OCI-LY1 (cell line): ENCODE measurements around the gene NAT16.
A peak's percentile ranks its signal among the peaks of the same experiment; 100 is the strongest.

Experiments
- H2AFZ ChIP-seq: fragments of 200-600 bp; sonication (generic), shearing (Covaris generic); 2 replicates; pipeline ENCODE4 v1.6.0; 2014; ENCODE audit warnings: antibody characterized with exemption, mild to moderate bottlenecking, low read length
- H3F3A ChIP-seq: fragments of 200-600 bp; sonication (generic), shearing (Covaris generic); 2 replicates; pipeline ENCODE4 v1.6.0; 2014; ENCODE audit warnings: mild to moderate bottlenecking, antibody characterized with exemption, low read length, moderate library complexity; ENCODE audit not compliant: insufficient read depth
- H3K27ac ChIP-seq: fragments of 200-600 bp; sonication (generic); 2 replicates; pipeline ENCODE4 v1.5.1; 2014; ENCODE audit warnings: low read length, mixed run types, mild to moderate bottlenecking, low read depth; ENCODE audit not compliant: poor library complexity, severe bottlenecking
- H3K27me3 ChIP-seq: fragments of 200-600 bp; sonication (generic); 2 replicates; pipeline ENCODE4 v1.6.0; 2014; ENCODE audit warnings: antibody characterized with exemption, mild to moderate bottlenecking, low read length, moderate library complexity; ENCODE audit not compliant: insufficient read depth
- H3K36me3 ChIP-seq: fragments of 200-600 bp; sonication (generic); 2 replicates; pipeline ENCODE4 v1.6.1; 2014; ENCODE audit warnings: mild to moderate bottlenecking, antibody characterized with exemption, low read length, moderate library complexity, mixed read lengths; ENCODE audit not compliant: insufficient read depth
- H3K4me1 ChIP-seq: fragments of 200-600 bp; sonication (generic); 2 replicates; pipeline ENCODE4 v1.5.1; 2014; ENCODE audit warnings: mild to moderate bottlenecking, low read length, moderate library complexity; ENCODE audit not compliant: insufficient read depth, severe bottlenecking
- H3K4me2 ChIP-seq: fragments of 200-600 bp; sonication (generic), shearing (Covaris generic); 2 replicates; pipeline ENCODE4 v1.6.1; 2014; ENCODE audit warnings: low read length
- H3K4me3 ChIP-seq: fragments of 200-600 bp; sonication (generic); 2 replicates; pipeline ENCODE4 v1.5.1; 2014; ENCODE audit warnings: low read length, low read depth, mild to moderate bottlenecking, mixed read lengths; ENCODE audit not compliant: poor library complexity, severe bottlenecking
- H3K79me2 ChIP-seq: fragments of 200-600 bp; shearing (Covaris generic); 2 replicates; pipeline ENCODE4 v1.6.1; 2016; ENCODE audit warnings: mixed run types, low read length, mixed read lengths; ENCODE audit not compliant: insufficient read depth
- H3K9ac ChIP-seq: fragments of 200-600 bp; sonication (generic), shearing (Covaris generic); 2 replicates; pipeline ENCODE4 v1.6.1; 2014; ENCODE audit warnings: mild to moderate bottlenecking, low read length, mixed read lengths
- H3K9me2 ChIP-seq: fragments of 200-600 bp; sonication (generic), shearing (Covaris generic); 2 replicates; pipeline ENCODE4 v1.6.1; 2014; ENCODE audit warnings: low read depth, mild to moderate bottlenecking, low read length, mixed read lengths
- H3K9me3 ChIP-seq: fragments of 200-600 bp; shearing (Covaris generic); 2 replicates; pipeline ENCODE4 v1.6.1; 2014; ENCODE audit warnings: low read length, mixed read lengths
- H4K20me1 ChIP-seq: fragments of 200-600 bp; sonication (generic), shearing (Covaris generic); 2 replicates; pipeline ENCODE4 v1.6.0; 2016; ENCODE audit warnings: mild to moderate bottlenecking, low read length; ENCODE audit not compliant: insufficient read depth
- CTCF ChIP-seq: fragments of 200-600 bp; sonication (generic), shearing (Covaris generic); IDR thresholded peaks from 2 replicates; pipeline ENCODE4 v1.5.1; 2017; ENCODE audit warnings: mild to moderate bottlenecking, antibody characterized with exemption, low read length, moderate library complexity, mixed read lengths
- EZH2 ChIP-seq: fragments of 200-600 bp; sonication (generic), shearing (Covaris generic); IDR thresholded peaks from 2 replicates; pipeline ENCODE4 v1.8.0; 2017; ENCODE audit warnings: borderline replicate concordance, mixed run types, mild to moderate bottlenecking, antibody characterized with exemption, low read length, moderate library complexity, mixed read lengths

NAT16 gene

DNA sequence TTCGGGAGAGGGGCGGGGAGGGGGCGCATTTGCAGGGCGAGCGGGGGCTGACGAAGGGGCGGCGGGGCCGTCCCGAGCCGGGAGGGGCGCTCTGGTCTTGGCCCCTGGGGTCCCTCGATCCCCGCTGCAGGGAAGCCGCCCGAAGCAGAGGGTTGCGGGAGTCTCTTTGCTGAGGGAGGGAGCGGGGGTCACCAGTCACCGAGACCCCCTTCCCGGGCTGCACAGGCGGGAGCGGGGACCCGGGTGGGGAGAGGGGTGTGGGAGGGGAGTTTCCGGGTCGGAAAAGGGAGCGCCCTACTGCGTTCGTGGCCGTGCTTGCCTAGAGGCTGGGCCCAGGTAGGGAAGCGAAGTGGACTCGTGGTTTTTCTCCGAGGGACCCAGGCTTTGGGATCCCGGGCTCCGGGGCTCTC, 25.4 kb downstream of the NAT16 start:
- Histone ChIP-seq H3K9me3 (no peaks in the 10 kb centered on the region), H2AFZ (no peak overlapping the region), H3K27ac (peak overlapping the region; percentile 6), H3K79me2 (0 out of 2 replicates have a peak, but pooled peaks cover 4% of the 10 kb centered on the region), H3K36me3 (peaks cover 17% of the 10 kb centered on the region; the same call in 1 of the 2 replicates), H3K9ac (peak overlapping the region; percentile 77), H3K4me3 (peak overlapping the region; percentile 79), H3F3A (no peaks in the 10 kb centered on the region), H3K4me1 (peaks cover 26% of the 10 kb centered on the region), H4K20me1 (no peaks in the 10 kb centered on the region), H3K27me3 (no peaks in the 10 kb centered on the region), H3K4me2 (peak overlapping the region; percentile 84), H3K9me2 (no peaks in the 10 kb centered on the region)
- TF ChIP-seq CTCF (no peak), EZH2 (no peak)

DNA sequence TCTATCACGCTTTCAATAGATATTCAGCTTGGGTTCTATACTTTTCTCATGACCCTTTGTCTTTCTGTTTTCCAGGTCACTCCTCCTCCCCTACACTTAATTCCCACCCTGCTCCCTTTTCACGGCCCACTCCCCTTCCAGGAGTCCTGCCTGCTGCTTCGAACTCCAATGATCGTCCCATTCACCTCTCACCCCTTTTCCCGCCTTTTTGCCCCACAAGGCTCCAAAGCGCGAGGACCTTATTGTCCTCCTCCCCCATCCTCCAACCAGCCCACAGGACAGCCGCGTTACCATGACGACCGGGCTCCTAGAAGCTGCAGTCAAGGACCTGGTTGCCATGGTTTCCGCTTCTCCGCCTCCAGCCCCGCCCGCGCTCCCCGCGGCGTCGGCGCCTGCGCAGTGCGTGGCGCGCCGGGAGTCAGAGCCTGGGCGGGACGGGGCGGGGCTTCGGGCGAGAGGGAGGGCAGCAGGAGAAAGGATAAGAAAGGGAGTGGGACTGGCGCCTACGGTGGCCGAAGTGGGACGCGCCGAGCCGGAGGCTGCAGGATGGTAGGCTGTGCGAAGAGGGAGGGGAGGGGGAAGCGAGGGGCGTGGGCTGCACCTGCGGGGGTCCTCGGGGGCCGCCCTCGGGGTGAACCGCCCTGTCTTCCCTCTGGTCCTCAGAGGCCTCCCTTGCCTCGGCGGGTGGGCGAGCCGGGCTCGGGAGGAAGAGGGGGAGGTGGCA, 26.0 kb downstream of the NAT16 start, which contains the start of gene AP1S1:
AP1S1 (plus strand) TSS at position 508 of the 724 bp plus-strand sequence; CDS start at position 547, 39 bp downstream.
- TF ChIP-seq EZH2 (no peak), CTCF (no peak)
- Histone ChIP-seq H3K79me2 (0 out of 2 replicates have a peak, but pooled peaks cover 4% of the 10 kb centered on the region), H3K9me2 (no peaks in the 10 kb centered on the region), H3K9me3 (no peaks in the 10 kb centered on the region), H3F3A (no peaks in the 10 kb centered on the region), H3K27me3 (no peaks in the 10 kb centered on the region), H2AFZ (no peak within 1 kb of the TSS), H4K20me1 (no peaks in the 10 kb centered on the region), H3K27ac (peak within 1 kb of the TSS; percentile 6), H3K4me2 (peak within 1 kb of the TSS; percentile 84), H3K36me3 (peaks cover 12% of the 10 kb centered on the region; the same call in 1 of the 2 replicates), H3K4me3 (peak within 1 kb of the TSS; percentile 79), H3K4me1 (peaks cover 26% of the 10 kb centered on the region), H3K9ac (peak within 1 kb of the TSS; percentile 77)

DNA sequence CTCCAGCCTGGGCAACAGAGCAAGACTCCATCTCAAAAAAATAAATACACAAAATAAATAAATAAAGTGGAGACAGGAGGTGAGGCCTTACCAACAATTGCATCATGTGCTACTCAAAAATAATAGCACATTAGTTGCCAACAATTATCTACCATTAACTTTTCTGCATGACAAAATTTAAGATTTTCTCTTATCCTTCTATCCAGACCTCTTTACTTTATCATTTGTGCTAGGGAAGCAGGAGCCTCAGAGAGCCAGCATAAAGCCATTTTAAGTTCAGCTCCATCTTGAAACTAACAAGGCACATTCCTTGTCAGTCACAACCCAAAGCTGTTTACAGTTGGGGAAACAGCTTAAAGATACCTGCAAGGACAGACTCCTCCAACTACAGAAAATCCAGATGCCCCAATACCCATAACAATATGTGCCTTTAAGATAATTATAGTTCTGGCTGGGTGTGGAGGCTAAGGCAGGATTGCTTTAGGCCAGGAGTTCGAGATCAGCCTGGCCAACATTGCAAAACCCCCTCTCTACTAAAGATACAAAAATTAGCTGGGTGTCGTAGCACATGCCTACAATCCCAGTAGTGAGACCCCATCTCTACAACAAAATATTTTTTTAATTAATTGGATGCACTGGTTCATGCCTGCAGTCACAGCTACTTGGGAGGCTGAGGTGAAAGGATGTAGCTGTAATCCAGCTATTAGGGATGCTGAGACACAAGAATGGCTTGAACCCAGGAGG, 28.0 kb downstream of the NAT16 start:
- Histone ChIP-seq H3K27me3 (0 out of 2 replicates have a peak, but pooled peaks cover 6% of the 10 kb centered on the region), H3K4me1 (peaks cover 23% of the 10 kb centered on the region), H2AFZ (no peak overlapping the region), H3K9me2 (no peaks in the 10 kb centered on the region), H3K9ac (no peak overlapping the region), H3K4me2 (no peak overlapping the region), H3K9me3 (no peaks in the 10 kb centered on the region), H3K4me3 (no peak overlapping the region), H4K20me1 (no peaks in the 10 kb centered on the region), H3K36me3 (peaks cover 2% of the 10 kb centered on the region; the same call in 1 of the 2 replicates), H3F3A (no peaks in the 10 kb centered on the region), H3K79me2 (0 out of 2 replicates have a peak, but pooled peaks cover 4% of the 10 kb centered on the region), H3K27ac (no peak overlapping the region)
- TF ChIP-seq CTCF (no peak), EZH2 (no peak)
